A549 treated with Mapracorat at 1 μM for 4 hours (cell line): ENCODE measurements around the gene DYNLT5. TPM values are rescaled to one million over a fixed set of nuclear protein-coding genes. Genes with fewer than 3 reads are reported as not detected.

Source experiments
- total RNA-seq: library from RNA; stranded (reverse); fragments of 200-300 nt; extraction: Qiagen RNA extraction; gene quantifications from 5 replicates; pipeline ENCODE4 v1.2.3, GENCODE V29; 2022

DYNLT5 gene
- total RNA-seq, result not detected in 5 replicates

GRCh38 chr1:66752000-66752592 lies at the start of gene DYNLT5:
DYNLT5 (plus strand) TSS chr1:66752459; CDS start chr1:66754659, 2,200 bp downstream.

Other genes starting within 250 kb of the DYNLT5 start
- gene SGIP1, start 218.3 kb upstream of the DYNLT5 start, total RNA-seq, result not detected in 5 replicates
- gene INSL5, start 48.8 kb downstream of the DYNLT5 start, total RNA-seq, result not detected in 5 replicates
- 0.51 to 2.7 TPM (median 0.70 TPM) in 5 replicates for gene DNAI4, start 172.4 kb downstream of the DYNLT5 start, total RNA-seq
- gene MIER1, start 172.5 kb downstream of the DYNLT5 start, total RNA-seq, result 8.4 to 11.9 TPM (median 10.1 TPM) in 5 replicates